HCT116 (cell line): ENCODE results near the gene SHANK1. TPM values are rescaled to one million over a fixed set of nuclear protein-coding genes. Genes with fewer than 3 reads are reported as not detected.

Source experiments
- ATAC-seq: fragments of 200-7000 bp; cut with Tn5 transposase; 2 replicates; pipeline ENCODE4 v1.9.1; 2020; ENCODE audit warnings: mild to moderate bottlenecking, moderate library complexity
- BruUV-seq: library from RNA; stranded (reverse); fragments of 400-500 nt; replicated peaks from 2 replicates; lab custom pipeline; 2021; lab: Mats Ljungman, UMichigan
- CTCF ChIA-PET: fragments of 300-600 bp; sonication (Branson Sonifier 250); formaldehyde crosslinking; loops from one replicate; lab custom pipeline; 2021; ENCODE audit warnings: antibody characterized with exemption; lab: Charles Lee
- POLR2A ChIA-PET: fragments of 300-600, 350-600 bp; sonication (Branson Sonifier 250); formaldehyde crosslinking; loops from one replicate; lab custom pipeline; 2021; ENCODE audit warnings: antibody characterized with exemption; lab: Charles Lee
- RAD21 ChIA-PET, 2 experiments: fragments of 300-600 bp; sonication (Branson Sonifier 250); formaldehyde crosslinking; loops; one replicate each; lab custom pipeline; 2023; ENCODE audit warnings: low total read pairs in 2 of 2; ENCODE audit not compliant: uncharacterized antibody in 2 of 2, unreplicated experiment in 2 of 2, low non-redundant PET in 1 of 2; lab: Charles Lee
- DNase-seq: peaks from one replicate; pipeline ENCODE4 v3.0.0-alpha.2; 2010; ENCODE audit warnings: low read depth, low spot score
- H2AFZ ChIP-seq: fragments of 200-600 bp; shearing (Covaris generic), sonication (generic); 2 replicates; pipeline ENCODE4 v1.6.1; 2017; ENCODE audit warnings: low read depth, mixed run types, mixed read lengths, antibody characterized with exemption, low read length; ENCODE audit not compliant: poor library complexity, severe bottlenecking
- H3K27ac ChIP-seq: 2 replicates; pipeline ENCODE4 v1.5.1; 2012; ENCODE audit warnings: low read depth, low read length
- H3K27me3 ChIP-seq: fragments of 200-600 bp; sonication (generic); 2 replicates; pipeline ENCODE4 v1.6.1; 2016; ENCODE audit warnings: mixed run types, low read length, mixed read lengths; ENCODE audit not compliant: insufficient read depth
- H3K36me3 ChIP-seq, 2 experiments: fragments of 200-500 bp in 1 of 2; fragments of 200-600 bp in 1 of 2; sonication (Bioruptor generic) in 1 of 2; sonication (generic) in 1 of 2; 2 replicates each; pipeline versions ENCODE4 v1.5.1 to v1.6.1; 2014 to 2016; ENCODE audit warnings: low read length in 2 of 2, inconsistent platforms in 1 of 2, mixed read lengths in 1 of 2, mixed run types in 1 of 2; ENCODE audit not compliant: insufficient read depth in 2 of 2, control insufficient read depth in 1 of 2
- H3K4me1 ChIP-seq, 2 experiments: fragments of 200-600 bp in 1 of 2; sonication (generic) in 1 of 2; 2 replicates each; pipeline versions ENCODE4 v1.5.1 to v1.6.1; 2012 to 2017; ENCODE audit warnings: low read length in 2 of 2, inconsistent platforms in 1 of 2, mild to moderate bottlenecking in 1 of 2, mixed read lengths in 1 of 2, mixed run types in 1 of 2, moderate library complexity in 1 of 2; ENCODE audit not compliant: insufficient read depth in 2 of 2, control insufficient read depth in 1 of 2
- H3K4me2 ChIP-seq: fragments of 200-600 bp; sonication (generic); 2 replicates; pipeline ENCODE4 v1.6.1; 2017; ENCODE audit warnings: mixed run types, low read length, mixed read lengths
- H3K4me3 ChIP-seq, 2 experiments: fragments of 200-600 bp in 1 of 2; sonication (generic) in 1 of 2; replicated peaks in 1 of 2; 2 replicates each; pipeline ENCODE4 v1.5.1; 2011 to 2016; ENCODE audit warnings: low read length in 2 of 2, control low read depth in 1 of 2, low read depth in 1 of 2, mild to moderate bottlenecking in 1 of 2, mixed read lengths in 1 of 2, mixed run types in 1 of 2
- H3K79me2 ChIP-seq: fragments of 200-600 bp; sonication (generic); 2 replicates; pipeline ENCODE4 v1.6.1; 2017; ENCODE audit warnings: mild to moderate bottlenecking, mixed run types, low read length, moderate library complexity, mixed read lengths; ENCODE audit not compliant: insufficient read depth
- H3K9ac ChIP-seq: fragments of 200-600 bp; sonication (generic); 2 replicates; pipeline ENCODE4 v1.6.1; 2016; ENCODE audit warnings: low read length, mixed read lengths
- H3K9me2 ChIP-seq: fragments of 200-600 bp; sonication (generic), shearing (Covaris generic); 2 replicates; pipeline ENCODE4 v1.6.1; 2017; ENCODE audit warnings: mixed run types, mild to moderate bottlenecking, moderate library complexity; ENCODE audit not compliant: insufficient read depth
- H3K9me3 ChIP-seq, 2 experiments: fragments of 200-500 bp in 1 of 2; fragments of 200-600 bp in 1 of 2; sonication (Bioruptor generic) in 1 of 2; sonication (generic) in 1 of 2; 2 replicates each; pipeline ENCODE4 v1.6.1; 2014 to 2017; ENCODE audit warnings: low read length in 2 of 2, mixed read lengths in 2 of 2, inconsistent platforms in 1 of 2, low read depth in 1 of 2, mild to moderate bottlenecking in 1 of 2, mixed run types in 1 of 2, moderate library complexity in 1 of 2; ENCODE audit not compliant: control insufficient read depth in 1 of 2, insufficient read depth in 1 of 2
- H4K20me1 ChIP-seq: fragments of 200-600 bp; sonication (generic), shearing (Covaris generic); 2 replicates; pipeline ENCODE4 v1.6.1; 2017; ENCODE audit warnings: mixed run types, mild to moderate bottlenecking, moderate library complexity; ENCODE audit not compliant: insufficient read depth
- CBX3 ChIP-seq: IDR thresholded peaks from 2 replicates; pipeline ENCODE4 v1.6.1; 2012; ENCODE audit warnings: low read depth
- POLR2A ChIP-seq: IDR thresholded peaks from 2 replicates; pipeline ENCODE4 v1.7.0; 2011; ENCODE audit warnings: borderline replicate concordance; ENCODE audit not compliant: insufficient read depth, insufficient read length; ENCODE audit errors: extremely low read depth
- SIN3A ChIP-seq: IDR thresholded peaks from 2 replicates; pipeline ENCODE4 v1.6.1; 2012; ENCODE audit warnings: low read depth
- TCF7L2 ChIP-seq: IDR thresholded peaks from 2 replicates; pipeline ENCODE4 v1.7.0; 2011; ENCODE audit warnings: borderline replicate concordance, inconsistent platforms; ENCODE audit not compliant: insufficient read depth, insufficient read length; ENCODE audit errors: extremely low read depth
- ZFX ChIP-seq: fragments of 450-650 bp; IDR thresholded peaks from 2 replicates; pipeline ENCODE4 v1.6.1; 2017
- intact Hi-C: fragments of 100-400 bp; cut with micrococcal nuclease; formaldehyde crosslinking; loops from 2 replicates; pipeline ENCODE4 v1.10.0; 2022
- total RNA-seq: library from RNA; stranded (reverse); gene quantifications from one replicate; pipeline ENCODE4 v1.2.1, GENCODE V29; 2021; ENCODE audit not compliant: unreplicated experiment
- TF ChIP-seq, protein P1 (sequence below), 3 experiments: fragments of 200-600 bp in 1 of 3; sonication (generic) in 1 of 3; IDR thresholded peaks in 2 of 3; conservative IDR thresholded peaks in 1 of 3; 2 replicates each; pipeline ENCODE4 v1.5.1; 2012 to 2017; ENCODE audit warnings: low read depth in 2 of 3, low read length in 2 of 3, antibody characterized with exemption in 1 of 3, borderline replicate concordance in 1 of 3, control low read depth in 1 of 3, mild to moderate bottlenecking in 1 of 3, mixed read lengths in 1 of 3, mixed run types in 1 of 3, moderate library complexity in 1 of 3; ENCODE audit not compliant: insufficient read depth in 1 of 3
- TF ChIP-seq, protein P2 (sequence below): IDR thresholded peaks from 2 replicates; pipeline ENCODE4 v1.6.1; 2012

The SHANK1 gene
- total RNA-seq, 1 experiment from 2014 or later, result 3.0 TPM

DNA sequence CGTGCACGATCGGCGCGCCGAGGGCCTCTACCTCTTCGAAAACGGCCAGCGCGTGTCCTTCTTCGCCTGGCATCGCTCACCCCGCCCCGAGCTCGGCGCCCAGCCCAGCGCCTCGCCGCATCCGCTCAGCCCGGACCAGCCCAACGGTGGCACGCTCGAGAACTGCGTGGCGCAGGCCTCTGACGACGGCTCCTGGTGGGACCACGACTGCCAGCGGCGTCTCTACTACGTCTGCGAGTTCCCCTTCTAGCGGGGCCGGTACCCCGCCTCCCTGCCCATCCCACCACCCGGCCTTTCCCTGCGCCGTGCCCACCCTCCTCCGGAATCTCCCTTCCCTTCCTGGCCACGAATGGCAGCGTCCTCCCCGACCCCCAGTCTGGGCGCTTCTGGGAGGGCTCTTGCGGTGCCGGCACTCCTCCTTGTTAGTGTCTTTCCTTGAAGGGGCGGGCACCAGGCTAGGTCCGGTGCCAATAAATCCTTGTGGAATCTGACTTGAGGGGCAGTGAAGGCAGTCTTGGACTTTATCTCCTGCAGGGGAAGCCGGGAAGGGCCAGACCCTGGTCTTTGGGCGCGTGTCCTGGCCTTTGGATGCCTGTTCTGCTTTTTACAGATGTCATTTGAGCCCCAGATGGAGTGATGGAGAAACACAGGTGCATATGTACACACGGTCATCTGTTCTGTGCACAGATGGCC lies 5.8 kb upstream of the SHANK1 start:
- RAD21 ChIA-PET, result interaction anchor here (0.6 to 1.6 kb wide), 7 partner anchors 21 to 197 kb away, joined by 3 to 16 read pairs (median 4); no protein-coding TSS in a partner anchor
- DNase-seq (peak; percentile 23), ATAC-seq (peak; percentile 56)
- peaks cover 18 to 38% of the 10 kb centered on the region in 2 experiments; a peak in 3 of 4 replicates for H3K4me1 ChIP-seq
- no peaks in the 10 kb centered on the region for H3K36me3 ChIP-seq
- H3K4me3 ChIP-seq, result peak overlapping the region; percentile 89 to 93
- peak overlapping the region; percentile 75 for H3K27ac ChIP-seq
- no peaks in the 10 kb centered on the region for H3K9me2 ChIP-seq
- H3K9ac ChIP-seq, result peak overlapping the region; percentile 92
- peaks cover 16% of the 10 kb centered on the region for H3K79me2 ChIP-seq
- no peaks in the 10 kb centered on the region for H3K9me3 ChIP-seq
- peak overlapping the region; percentile 97 for H3K4me2 ChIP-seq
- TF ChIP-seq TCF7L2 (no peak), POLR2A (no peak), CBX3 (0 out of 2 replicates have a peak, but pooled peaks have one; percentile 1), ZFX (peak; percentile 73; the same call in 1 of the 2 replicates), SIN3A (peak; percentile 62; the same call in 1 of the 2 replicates)
- TF ChIP-seq, protein P1, sequence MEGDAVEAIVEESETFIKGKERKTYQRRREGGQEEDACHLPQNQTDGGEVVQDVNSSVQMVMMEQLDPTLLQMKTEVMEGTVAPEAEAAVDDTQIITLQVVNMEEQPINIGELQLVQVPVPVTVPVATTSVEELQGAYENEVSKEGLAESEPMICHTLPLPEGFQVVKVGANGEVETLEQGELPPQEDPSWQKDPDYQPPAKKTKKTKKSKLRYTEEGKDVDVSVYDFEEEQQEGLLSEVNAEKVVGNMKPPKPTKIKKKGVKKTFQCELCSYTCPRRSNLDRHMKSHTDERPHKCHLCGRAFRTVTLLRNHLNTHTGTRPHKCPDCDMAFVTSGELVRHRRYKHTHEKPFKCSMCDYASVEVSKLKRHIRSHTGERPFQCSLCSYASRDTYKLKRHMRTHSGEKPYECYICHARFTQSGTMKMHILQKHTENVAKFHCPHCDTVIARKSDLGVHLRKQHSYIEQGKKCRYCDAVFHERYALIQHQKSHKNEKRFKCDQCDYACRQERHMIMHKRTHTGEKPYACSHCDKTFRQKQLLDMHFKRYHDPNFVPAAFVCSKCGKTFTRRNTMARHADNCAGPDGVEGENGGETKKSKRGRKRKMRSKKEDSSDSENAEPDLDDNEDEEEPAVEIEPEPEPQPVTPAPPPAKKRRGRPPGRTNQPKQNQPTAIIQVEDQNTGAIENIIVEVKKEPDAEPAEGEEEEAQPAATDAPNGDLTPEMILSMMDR (IDR thresholded peaks at IDR 0.05 in 2 of 3, conservative IDR thresholded peaks at IDR 0.05 in 1 of 3; ENCODE audit: borderline replicate concordance in 1 of 3, insufficient read depth in 1 of 3, low read depth in 2 of 3, low read length in 2 of 3), result no peak
- TF ChIP-seq, protein P2, sequence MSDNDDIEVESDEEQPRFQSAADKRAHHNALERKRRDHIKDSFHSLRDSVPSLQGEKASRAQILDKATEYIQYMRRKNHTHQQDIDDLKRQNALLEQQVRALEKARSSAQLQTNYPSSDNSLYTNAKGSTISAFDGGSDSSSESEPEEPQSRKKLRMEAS, result peak; percentile 47; the same call in 1 of the 2 replicates
- no TSS peak for BruUV-seq
- POLR2A ChIA-PET, result interaction anchor here (0.6 to 1.6 kb wide), 8 partner anchors 16 to 392 kb away, joined by 3 to 5 read pairs (median 4); no protein-coding TSS in a partner anchor
- intact Hi-C loops, result no loop called here
- CTCF ChIA-PET, result interaction anchor here (0.6 to 2.0 kb wide), 22 partner anchors 10 to 371 kb away, joined by 3 to 45 read pairs (median 6); no protein-coding TSS in a partner anchor
- H4K20me1 ChIP-seq, result no peaks in the 10 kb centered on the region
- no peak overlapping the region for H2AFZ ChIP-seq
- H3K27me3 ChIP-seq, result no peaks in the 10 kb centered on the region
